DOHH2 (cell line): ENCODE results near the gene PPP1R3E.
"Not testable (repeated sequence)": the region's sequence is repeated elsewhere in the genome, so short reads cannot be mapped to it uniquely, and the experiment has no call there.

Source experiments
- H3F3A ChIP-seq: fragments of 200-600 bp; sonication (generic), shearing (Covaris generic); 2 replicates; pipeline ENCODE4 v1.6.0; 2016; ENCODE audit warnings: antibody characterized with exemption, mild to moderate bottlenecking; ENCODE audit not compliant: control insufficient read depth, insufficient read depth
- H3K27ac ChIP-seq: fragments of 200-600 bp; sonication (generic); 2 replicates; pipeline ENCODE4 v1.5.1; 2014; ENCODE audit warnings: low read depth, mild to moderate bottlenecking, low read length, moderate library complexity
- H3K27me3 ChIP-seq: fragments of 200-600 bp; sonication (generic); 2 replicates; pipeline ENCODE4 v1.6.1; 2014; ENCODE audit warnings: mild to moderate bottlenecking, low read length, mixed read lengths; ENCODE audit not compliant: control insufficient read depth
- H3K36me3 ChIP-seq: fragments of 200-600 bp; sonication (generic); 2 replicates; pipeline ENCODE4 v1.6.1; 2014; ENCODE audit warnings: mild to moderate bottlenecking, low read length, moderate library complexity, mixed read lengths; ENCODE audit not compliant: control insufficient read depth
- H3K4me1 ChIP-seq: fragments of 200-600 bp; sonication (generic); 2 replicates; pipeline ENCODE4 v1.6.1; 2014; ENCODE audit warnings: mild to moderate bottlenecking, low read length, mixed read lengths; ENCODE audit not compliant: control insufficient read depth
- H3K4me2 ChIP-seq: fragments of 200-600 bp; sonication (generic); 2 replicates; pipeline ENCODE4 v1.6.0; 2014; ENCODE audit warnings: mild to moderate bottlenecking, low read length, moderate library complexity
- H3K4me3 ChIP-seq: fragments of 200-600 bp; sonication (generic); 2 replicates; pipeline ENCODE4 v1.5.1; 2014; ENCODE audit warnings: mild to moderate bottlenecking, low read length, mixed read lengths
- H3K79me2 ChIP-seq: fragments of 200-600 bp; sonication (generic); 2 replicates; pipeline ENCODE4 v1.6.1; 2014; ENCODE audit warnings: mild to moderate bottlenecking, low read length, mixed read lengths; ENCODE audit not compliant: control insufficient read depth
- H3K9me2 ChIP-seq: fragments of 200-600 bp; sonication (generic); replicated peaks from 2 replicates; pipeline ENCODE4 v1.6.1; 2014; ENCODE audit warnings: mild to moderate bottlenecking, low read length, mixed read lengths; ENCODE audit not compliant: control insufficient read depth
- H3K9me3 ChIP-seq: fragments of 200-600 bp; sonication (generic); 2 replicates; pipeline ENCODE4 v1.6.1; 2014; ENCODE audit warnings: antibody characterized with exemption, low read length, mixed read lengths; ENCODE audit not compliant: control insufficient read depth, insufficient read depth
- H4K20me1 ChIP-seq: fragments of 200-600 bp; sonication (generic); 2 replicates; pipeline ENCODE4 v1.6.0; 2014; ENCODE audit warnings: low read depth, mild to moderate bottlenecking, antibody characterized with exemption, low read length, moderate library complexity; ENCODE audit not compliant: control insufficient read depth, insufficient read depth
- CTCF ChIP-seq: fragments of 200-600 bp; sonication (generic); IDR thresholded peaks from one replicate; pipeline ENCODE4 v1.5.1; 2014; ENCODE audit warnings: antibody characterized with exemption, mild to moderate bottlenecking, low read depth, low read length; ENCODE audit not compliant: poor library complexity, severe bottlenecking
- EZH2phosphoT487 ChIP-seq: fragments of 200-600 bp; sonication (generic); IDR thresholded peaks from 2 replicates; pipeline ENCODE4 v1.6.1; 2017; ENCODE audit warnings: borderline replicate concordance, mild to moderate bottlenecking, antibody characterized with exemption, low read length, moderate library complexity, mixed read lengths

PPP1R3E gene

GRCh38 chr14:23269193-23269592, 33.5 kb downstream of the PPP1R3E start:
- Histone ChIP-seq H3K79me2 (no peaks in the 10 kb centered on the region), H3K9me2 (no peaks in the 10 kb centered on the region), H3K9me3 (no peaks in the 10 kb centered on the region), H4K20me1 (no peaks in the 10 kb centered on the region), H3K4me2 (no peak overlapping the region), H3K27me3 (no peaks in the 10 kb centered on the region), H3K4me3 (no peak overlapping the region), H3K36me3 (no peaks in the 10 kb centered on the region), H3K4me1 (no peaks in the 10 kb centered on the region), H3K27ac (no peak overlapping the region), H3F3A (0 out of 2 replicates have a peak, but pooled peaks cover 3% of the 10 kb centered on the region)
- TF ChIP-seq EZH2phosphoT487 (no peak), CTCF (no peak)

- H3F3A ChIP-seq, H3K9me2 ChIP-seq, H3K4me3 ChIP-seq, H3K4me1 ChIP-seq, H3K79me2 ChIP-seq, H3K27ac ChIP-seq, H4K20me1 ChIP-seq, H3K36me3 ChIP-seq, H3K9me3 ChIP-seq, H3K4me2 ChIP-seq: not testable (repeated sequence)
- peaks cover 15% of the 10 kb centered on the region for H3K27me3 ChIP-seq
Observed at GRCh38 chr14:23260849-23261248, 41.8 kb downstream of the PPP1R3E start.

- TF ChIP-seq EZH2phosphoT487 (no peak), CTCF (no peak)
- Histone ChIP-seq H3K27ac (no peak overlapping the region), H3K36me3 (no peaks in the 10 kb centered on the region), H4K20me1 (no peaks in the 10 kb centered on the region), H3K4me1 (no peaks in the 10 kb centered on the region), H3K79me2 (no peaks in the 10 kb centered on the region), H3F3A (no peaks in the 10 kb centered on the region), H3K4me3 (no peak overlapping the region), H3K9me3 (no peaks in the 10 kb centered on the region), H3K4me2 (no peak overlapping the region), H3K9me2 (no peaks in the 10 kb centered on the region), H3K27me3 (peaks cover 24% of the 10 kb centered on the region)
Observed at GRCh38 chr14:23259426-23259825, 43.2 kb downstream of the PPP1R3E start.

- H4K20me1 ChIP-seq: no peaks in the 10 kb centered on the region
- no peaks in the 10 kb centered on the region for H3K36me3 ChIP-seq
- H3K9me2 ChIP-seq: no peaks in the 10 kb centered on the region
- no peaks in the 10 kb centered on the region for H3F3A ChIP-seq
- no peaks in the 10 kb centered on the region for H3K79me2 ChIP-seq
- TF ChIP-seq CTCF: no peak
- TF ChIP-seq EZH2phosphoT487: no peak
- peaks cover 24% of the 10 kb centered on the region for H3K27me3 ChIP-seq
- H3K4me2 ChIP-seq: no peak overlapping the region
- no peaks in the 10 kb centered on the region for H3K4me1 ChIP-seq
- H3K4me3 ChIP-seq: no peak overlapping the region
- no peaks in the 10 kb centered on the region for H3K9me3 ChIP-seq
- H3K27ac ChIP-seq: no peak overlapping the region
Observed at GRCh38 chr14:23258256-23258655, 44.4 kb downstream of the PPP1R3E start.
